Measurements from ENCODE around the gene PAGE2. TPM values are rescaled to one million over a fixed set of nuclear protein-coding genes. Genes with fewer than 3 reads are reported as not detected.

PAGE2 gene
- polyA plus RNA-seq, 1 donor (not counting 4 experiments of a cell fraction or from before 2014, with no cell fraction given) = not detected

GRCh38 chrX:55098691-55099090 is 9.9 kb downstream of the PAGE2 start:
- H3K4me3 ChIP-seq (ENCODE audit: control insufficient read depth in 2 of 3, extremely low read depth in 1 of 3, insufficient read depth in 2 of 3, low read depth in 1 of 3, low read length in 3 of 3) = no peak overlapping the region
- DNase-seq (ENCODE audit: low read depth, low spot score) (no peak), FAIRE-seq (no peak)
- H3K4me1 ChIP-seq (ENCODE audit: control insufficient read depth, extremely low read depth, insufficient read depth, low read length) = no peaks in the 10 kb centered on the region
- H2AFZ ChIP-seq (ENCODE audit: control insufficient read depth, low read length) = no peak overlapping the region
- no peaks in the 10 kb centered on the region for H4K20me1 ChIP-seq (ENCODE audit: control insufficient read depth, extremely low read depth, insufficient read depth, low read length)
- no peak overlapping the region for H3K4me2 ChIP-seq (ENCODE audit: control insufficient read depth, extremely low read depth, insufficient read depth, low read depth, low read length)
- H3K36me3 ChIP-seq (ENCODE audit: control insufficient read depth in 2 of 2, extremely low read depth in 1 of 2, insufficient read depth in 2 of 2, low read length in 2 of 2) = no peaks in the 10 kb centered on the region
- no peak for TF ChIP-seq EZH2 (IDR thresholded peaks at IDR 0.05; ENCODE audit: low read length)
- TF ChIP-seq, protein P1, sequence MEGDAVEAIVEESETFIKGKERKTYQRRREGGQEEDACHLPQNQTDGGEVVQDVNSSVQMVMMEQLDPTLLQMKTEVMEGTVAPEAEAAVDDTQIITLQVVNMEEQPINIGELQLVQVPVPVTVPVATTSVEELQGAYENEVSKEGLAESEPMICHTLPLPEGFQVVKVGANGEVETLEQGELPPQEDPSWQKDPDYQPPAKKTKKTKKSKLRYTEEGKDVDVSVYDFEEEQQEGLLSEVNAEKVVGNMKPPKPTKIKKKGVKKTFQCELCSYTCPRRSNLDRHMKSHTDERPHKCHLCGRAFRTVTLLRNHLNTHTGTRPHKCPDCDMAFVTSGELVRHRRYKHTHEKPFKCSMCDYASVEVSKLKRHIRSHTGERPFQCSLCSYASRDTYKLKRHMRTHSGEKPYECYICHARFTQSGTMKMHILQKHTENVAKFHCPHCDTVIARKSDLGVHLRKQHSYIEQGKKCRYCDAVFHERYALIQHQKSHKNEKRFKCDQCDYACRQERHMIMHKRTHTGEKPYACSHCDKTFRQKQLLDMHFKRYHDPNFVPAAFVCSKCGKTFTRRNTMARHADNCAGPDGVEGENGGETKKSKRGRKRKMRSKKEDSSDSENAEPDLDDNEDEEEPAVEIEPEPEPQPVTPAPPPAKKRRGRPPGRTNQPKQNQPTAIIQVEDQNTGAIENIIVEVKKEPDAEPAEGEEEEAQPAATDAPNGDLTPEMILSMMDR (optimal IDR thresholded peaks at IDR 0.05 in 1 of 3, IDR thresholded peaks at IDR 0.05 in 1 of 3, conservative IDR thresholded peaks at IDR 0.05 in 1 of 3; ENCODE audit: extremely low read depth in 1 of 3, insufficient read depth in 2 of 3, low read length in 3 of 3) = no peak
- dilution Hi-C loops (cut with MboI; ENCODE audit: extremely low pct_ligation_motif_present, low sequenced_read_pairs) = no loop called here
- no peaks in the 10 kb centered on the region for H3K9me3 ChIP-seq (ENCODE audit: control insufficient read depth, low read depth, low read length)
- no peak overlapping the region for H3K27ac ChIP-seq (ENCODE audit: control insufficient read depth, insufficient read depth, low read length)
- no peaks in the 10 kb centered on the region for H3K9me1 ChIP-seq (ENCODE audit: control insufficient read depth, extremely low read depth, insufficient read depth, low read length)
- no peaks in the 10 kb centered on the region for H3K27me3 ChIP-seq (ENCODE audit: control insufficient read depth, extremely low read depth, insufficient read depth, low read length)
- H3K9ac ChIP-seq (ENCODE audit: control insufficient read depth, extremely low read depth, insufficient read depth, low read length) = no peak overlapping the region
- no peaks in the 10 kb centered on the region for H3K79me2 ChIP-seq (ENCODE audit: control insufficient read depth, insufficient read depth, low read length)

- dilution Hi-C loops (cut with MboI; ENCODE audit: extremely low pct_ligation_motif_present, low sequenced_read_pairs) = no loop called here
- H3K9me1 ChIP-seq (ENCODE audit: control insufficient read depth, extremely low read depth, insufficient read depth, low read length) = no peaks in the 10 kb centered on the region
- H3K9ac ChIP-seq (ENCODE audit: control insufficient read depth, extremely low read depth, insufficient read depth, low read length) = no peak overlapping the region
- no peak overlapping the region for H3K4me3 ChIP-seq (ENCODE audit: control insufficient read depth in 2 of 3, extremely low read depth in 1 of 3, insufficient read depth in 2 of 3, low read depth in 1 of 3, low read length in 3 of 3)
- H3K4me2 ChIP-seq (ENCODE audit: control insufficient read depth, extremely low read depth, insufficient read depth, low read depth, low read length) = no peak overlapping the region
- H3K27ac ChIP-seq (ENCODE audit: control insufficient read depth, insufficient read depth, low read length) = no peak overlapping the region
- DNase-seq (ENCODE audit: low read depth, low spot score) (no peak), FAIRE-seq (no peak)
- no peaks in the 10 kb centered on the region for H3K36me3 ChIP-seq (ENCODE audit: control insufficient read depth in 2 of 2, extremely low read depth in 1 of 2, insufficient read depth in 2 of 2, low read length in 2 of 2)
- no peaks in the 10 kb centered on the region for H3K27me3 ChIP-seq (ENCODE audit: control insufficient read depth, extremely low read depth, insufficient read depth, low read length)
- TF ChIP-seq, protein P1 (optimal IDR thresholded peaks at IDR 0.05 in 1 of 3, IDR thresholded peaks at IDR 0.05 in 1 of 3, conservative IDR thresholded peaks at IDR 0.05 in 1 of 3; ENCODE audit: extremely low read depth in 1 of 3, insufficient read depth in 2 of 3, low read length in 3 of 3) = no peak
- TF ChIP-seq EZH2 (IDR thresholded peaks at IDR 0.05; ENCODE audit: low read length) = no peak
- no peaks in the 10 kb centered on the region for H3K4me1 ChIP-seq (ENCODE audit: control insufficient read depth, extremely low read depth, insufficient read depth, low read length)
- H2AFZ ChIP-seq (ENCODE audit: control insufficient read depth, low read length) = no peak overlapping the region
- H4K20me1 ChIP-seq (ENCODE audit: control insufficient read depth, extremely low read depth, insufficient read depth, low read length) = no peaks in the 10 kb centered on the region
- H3K9me3 ChIP-seq (ENCODE audit: control insufficient read depth, low read depth, low read length) = no peaks in the 10 kb centered on the region
- H3K79me2 ChIP-seq (ENCODE audit: control insufficient read depth, insufficient read depth, low read length) = no peaks in the 10 kb centered on the region
Observed at GRCh38 chrX:55099162-55099561, 10.3 kb downstream of the PAGE2 start.
